HL-60/S4 treated with phorbol 12-myristate 13-acetate at 8.2 ng/mL for 4 days and 3 days (cell line): ENCODE measurements around the gene ZNF683.
"Not testable (repeated sequence)": the region's sequence is repeated elsewhere in the genome, so short reads cannot be mapped to it uniquely, and the experiment has no call there.

Experiments used
- in situ Hi-C: fragments of 300-500 bp; cut with MboI; formaldehyde crosslinking; loops from 2 replicates; pipeline ENCODE4 v1.15.0; 2022; ENCODE audit warnings: low sequenced_read_pairs

ZNF683 gene

GRCh38 chr1:26338670-26339069 is 33.9 kb downstream of the ZNF683 start:
- in situ Hi-C loops: no loop called here

DNA sequence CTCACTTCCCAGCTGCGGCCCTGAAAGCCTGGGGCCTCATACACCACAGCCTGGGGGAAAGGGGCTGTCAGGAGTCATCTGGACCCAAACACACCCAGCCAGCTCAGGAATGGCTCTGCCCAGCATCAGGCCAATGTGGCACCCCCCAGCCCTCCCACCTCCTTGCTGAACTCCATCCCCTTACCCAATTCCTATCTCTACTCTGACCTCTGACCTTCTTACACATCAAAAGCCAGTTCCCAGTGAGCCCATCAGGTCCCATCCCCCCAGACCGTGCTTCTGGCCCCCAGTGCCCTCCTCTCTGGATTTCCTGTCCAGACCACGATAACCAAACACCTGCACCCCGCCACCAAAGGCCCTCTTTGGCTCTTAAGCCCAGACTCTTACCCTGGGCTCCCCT is 34.9 kb downstream of the ZNF683 start:
- in situ Hi-C loops: no loop called here

- in situ Hi-C loops: no loop called here
Measured at GRCh38 chr1:26337206-26337535, 35.4 kb downstream of the ZNF683 start.

GRCh38 chr1:26336477-26337205 is 35.9 kb downstream of the ZNF683 start:
- in situ Hi-C loops: no loop called here

DNA sequence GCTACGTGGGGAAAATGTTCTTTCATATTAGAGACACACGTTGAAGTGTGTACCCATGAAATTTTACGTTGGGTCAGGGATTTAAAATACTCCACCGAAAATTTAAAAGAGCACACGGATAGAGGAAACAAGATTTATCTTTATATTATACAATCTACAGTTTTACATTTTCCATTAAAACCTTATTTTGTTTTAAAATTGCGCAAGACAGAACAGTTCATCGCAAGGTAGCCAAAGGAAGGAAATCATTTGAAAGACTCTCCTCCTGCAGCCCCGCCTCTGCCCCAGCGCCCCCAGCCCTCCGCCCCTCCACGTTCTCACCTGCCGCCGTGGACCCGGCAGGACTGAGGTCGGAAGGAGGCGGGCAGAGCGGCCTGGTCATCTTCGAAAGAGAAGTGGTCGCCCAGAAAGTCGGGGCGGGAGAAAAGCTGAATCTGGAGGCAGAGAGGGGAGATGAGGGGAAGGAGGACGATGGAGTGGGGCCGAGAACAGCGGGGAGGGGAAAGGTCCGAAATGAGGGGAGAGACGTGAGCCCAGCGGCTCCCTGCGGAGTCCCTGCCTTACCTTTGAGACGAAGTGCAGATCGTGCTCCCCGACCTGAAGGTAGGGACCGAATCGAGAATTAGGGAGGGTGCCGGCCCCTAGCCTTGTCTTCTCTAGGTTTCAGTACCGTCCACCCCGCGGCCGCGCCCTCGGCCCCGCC is 36.6 kb downstream of the ZNF683 start:
- in situ Hi-C loops: no loop called here

- in situ Hi-C loops: not testable (repeated sequence)
Measured at GRCh38 chr1:26333312-26333711, 39.2 kb downstream of the ZNF683 start.

DNA sequence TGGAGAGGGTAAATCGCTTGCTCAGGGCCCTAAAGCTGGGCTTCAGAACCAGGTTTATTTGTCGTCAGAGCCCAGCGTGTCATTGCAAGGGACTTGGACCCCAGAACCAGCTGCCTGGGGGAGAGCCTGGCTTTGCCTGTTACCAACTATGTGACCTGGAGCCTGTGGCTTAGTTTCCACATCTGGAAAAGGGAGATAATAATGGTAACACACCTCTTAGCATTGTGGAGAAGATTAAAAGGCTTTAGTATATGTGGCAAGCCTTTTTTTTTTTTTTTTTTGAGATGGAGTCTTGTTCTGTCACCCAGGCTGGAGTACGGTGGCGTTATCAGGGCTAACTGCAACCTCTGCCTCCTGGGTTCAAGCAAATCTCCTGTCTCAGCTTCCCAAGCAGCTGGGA is 42.3 kb downstream of the ZNF683 start:
- in situ Hi-C loops: no loop called here

DNA sequence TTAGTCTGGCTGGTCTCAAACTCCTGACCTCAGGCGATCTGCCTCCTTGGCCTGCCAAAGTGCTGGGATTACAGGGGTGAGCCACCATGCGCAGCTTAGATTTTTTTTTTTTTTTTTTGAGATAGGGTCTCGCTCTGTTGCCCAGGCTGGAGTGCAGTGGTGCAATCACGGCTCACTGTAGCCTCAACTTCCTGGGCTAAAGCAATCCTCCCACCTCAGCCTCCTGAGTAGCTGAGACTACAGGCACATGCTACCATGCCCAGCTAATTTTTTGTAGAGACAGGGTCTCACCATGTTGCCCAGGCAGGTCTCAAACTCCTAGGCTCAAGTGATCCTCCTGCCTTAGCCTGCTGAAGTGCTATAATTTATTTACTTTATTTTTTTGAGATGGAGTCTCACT is 43.2 kb downstream of the ZNF683 start:
- in situ Hi-C loops: not testable (repeated sequence)

- in situ Hi-C loops: no loop called here
Measured at GRCh38 chr1:26328597-26328996, 44.0 kb downstream of the ZNF683 start.

- in situ Hi-C loops: no loop called here
Measured at GRCh38 chr1:26327956-26328362, 44.6 kb downstream of the ZNF683 start.

- in situ Hi-C loops: no loop called here
Measured at GRCh38 chr1:26324550-26324949, 48.0 kb downstream of the ZNF683 start.

DNA sequence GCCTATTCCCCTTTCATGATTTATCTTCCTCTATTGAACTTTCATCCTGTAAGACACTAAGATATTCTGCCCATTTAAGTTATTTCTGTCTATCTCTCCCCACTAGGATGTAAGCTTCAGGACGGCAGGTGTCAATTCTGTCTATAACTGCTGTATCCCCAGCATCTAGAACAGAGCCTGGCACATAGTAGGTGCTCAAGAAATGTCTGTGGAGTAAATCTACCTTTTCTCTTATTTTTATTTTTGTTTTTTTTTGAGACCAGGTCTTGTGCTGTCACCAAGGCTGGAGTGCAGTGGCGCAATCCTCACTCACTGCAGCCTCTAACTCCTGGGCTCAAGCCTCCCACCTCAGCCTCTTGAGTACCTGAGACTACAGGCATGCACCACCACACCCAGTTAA is 49.2 kb downstream of the ZNF683 start:
- in situ Hi-C loops: no loop called here

GRCh38 chr1:26322042-26322331 is 50.6 kb downstream of the ZNF683 start:
- in situ Hi-C loops: no loop called here

DNA sequence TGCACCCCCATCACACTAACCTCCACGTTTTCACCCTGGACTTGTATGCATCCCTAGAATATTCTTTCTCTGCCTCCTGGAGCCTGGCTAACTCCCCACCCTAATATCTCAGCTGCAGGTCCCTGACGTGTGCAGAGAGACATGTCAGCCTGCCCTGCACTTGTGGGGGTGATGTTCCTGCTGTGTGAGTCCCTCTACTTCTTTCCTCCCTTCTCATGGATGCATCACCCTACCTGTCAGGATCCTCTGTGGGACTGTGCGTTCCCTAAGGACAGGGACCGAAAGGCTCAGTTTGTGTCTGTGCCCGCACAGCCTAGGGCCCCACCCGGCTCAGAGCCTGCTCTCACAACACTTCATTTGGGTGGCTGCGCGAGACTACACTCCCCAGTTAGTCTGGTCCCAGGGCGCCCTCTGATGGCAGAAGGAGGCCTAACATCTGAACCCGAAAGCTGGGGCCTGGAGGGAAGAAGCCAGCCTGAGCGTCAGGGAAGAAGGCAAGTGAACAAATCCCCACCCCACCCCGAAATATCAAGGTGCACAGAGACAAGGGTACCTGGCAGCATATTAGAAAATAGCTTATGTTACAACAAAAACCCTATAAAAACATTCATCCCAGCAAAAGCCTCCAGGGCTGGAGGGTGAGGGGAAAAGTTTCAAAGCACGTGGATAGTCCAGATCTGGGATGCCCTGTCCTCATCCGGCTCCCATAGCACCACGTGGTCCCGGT is 51.1 kb downstream of the ZNF683 start:
- in situ Hi-C loops: no loop called here

DNA sequence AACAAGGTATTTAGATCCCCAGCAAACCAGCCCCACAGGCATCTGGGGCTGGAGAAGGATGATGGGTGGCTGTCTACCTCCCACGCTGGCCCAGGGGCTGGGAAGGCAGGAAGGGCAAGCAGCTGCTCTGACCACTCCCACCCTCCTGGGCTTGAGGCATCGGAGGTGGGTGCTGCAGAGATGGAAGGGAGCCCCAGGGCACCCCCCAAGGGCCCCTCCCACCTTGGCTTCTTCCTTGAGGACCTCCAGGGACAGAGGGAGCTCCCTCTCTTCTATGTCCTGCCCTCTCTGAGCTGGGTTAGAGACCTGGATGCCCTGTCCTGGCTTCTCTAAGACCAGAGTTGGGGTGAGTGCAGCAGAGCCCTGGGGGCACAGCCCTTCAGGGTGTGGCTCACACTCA is 51.7 kb downstream of the ZNF683 start:
- in situ Hi-C loops: no loop called here

GRCh38 chr1:26318338-26319064 is 54.0 kb downstream of the ZNF683 start:
- in situ Hi-C loops: no loop called here

- in situ Hi-C loops: no loop called here
Measured at GRCh38 chr1:26317612-26318337, 54.8 kb downstream of the ZNF683 start, which contains the start of gene CD52. CD52 (plus strand) TSS chr1:26317958; CDS start chr1:26318018, 60 bp downstream.

- in situ Hi-C loops: no loop called here
Measured at GRCh38 chr1:26317146-26317545, 55.4 kb downstream of the ZNF683 start.

DNA sequence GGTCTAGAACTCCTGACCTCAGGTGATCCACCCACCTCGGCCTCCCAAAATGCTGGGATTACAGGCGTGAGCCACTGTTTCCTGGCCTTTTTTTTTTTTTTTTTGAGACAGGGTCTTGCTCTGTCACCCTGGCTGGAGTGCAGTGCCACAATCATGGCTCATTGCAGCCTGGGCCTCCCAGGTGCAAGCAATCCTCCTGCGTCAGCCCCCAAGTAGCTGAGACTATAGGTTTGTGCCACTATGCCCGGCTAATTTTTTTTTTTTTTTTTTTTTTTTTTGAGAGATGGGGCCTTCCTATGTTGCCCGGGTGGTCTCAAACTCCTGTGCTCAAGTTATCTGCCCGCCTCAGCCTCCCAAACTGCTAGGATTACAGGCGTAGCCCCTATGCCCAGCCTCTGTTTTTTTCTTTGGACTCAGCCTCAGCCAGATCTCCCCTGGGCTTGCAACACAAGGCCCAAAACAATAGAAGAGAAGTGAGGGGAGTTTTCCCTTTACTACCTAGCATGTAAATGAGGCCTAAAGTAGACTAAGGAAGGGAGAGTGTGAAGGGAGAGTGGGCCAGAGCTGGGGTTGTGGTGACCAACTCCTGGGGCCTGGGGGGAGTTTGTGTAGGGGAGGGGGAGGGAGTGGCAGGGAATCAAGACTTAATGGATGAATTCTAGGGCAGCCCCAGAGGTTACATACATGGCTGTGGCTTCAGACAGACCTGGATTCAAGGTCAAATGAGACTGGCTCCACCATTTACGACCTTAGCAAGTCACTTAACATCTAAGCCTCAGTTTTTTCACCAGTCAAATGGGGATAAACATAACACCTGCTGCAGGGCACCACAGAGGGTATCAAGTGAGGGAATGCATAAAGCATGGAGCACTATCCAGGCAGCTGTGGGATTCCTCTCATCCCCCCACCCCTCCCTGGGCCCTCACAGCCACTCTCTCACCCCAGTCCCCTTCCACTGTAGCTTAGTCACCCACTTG is 56.4 kb downstream of the ZNF683 start:
- in situ Hi-C loops: no loop called here

GRCh38 chr1:26314501-26314900 is 58.0 kb downstream of the ZNF683 start:
- in situ Hi-C loops: no loop called here
